GM18508 (cell line): ENCODE measurements around the gene SAMD14.

Source experiments
- ATAC-seq: cut with Tn5 transposase; IDR thresholded peaks from one replicate; pipeline ENCODE4 v1.9.1; 2021; ENCODE audit warnings: moderate number of reproducible peaks; ENCODE audit not compliant: insufficient read depth, unreplicated experiment

Gene SAMD14

DNA sequence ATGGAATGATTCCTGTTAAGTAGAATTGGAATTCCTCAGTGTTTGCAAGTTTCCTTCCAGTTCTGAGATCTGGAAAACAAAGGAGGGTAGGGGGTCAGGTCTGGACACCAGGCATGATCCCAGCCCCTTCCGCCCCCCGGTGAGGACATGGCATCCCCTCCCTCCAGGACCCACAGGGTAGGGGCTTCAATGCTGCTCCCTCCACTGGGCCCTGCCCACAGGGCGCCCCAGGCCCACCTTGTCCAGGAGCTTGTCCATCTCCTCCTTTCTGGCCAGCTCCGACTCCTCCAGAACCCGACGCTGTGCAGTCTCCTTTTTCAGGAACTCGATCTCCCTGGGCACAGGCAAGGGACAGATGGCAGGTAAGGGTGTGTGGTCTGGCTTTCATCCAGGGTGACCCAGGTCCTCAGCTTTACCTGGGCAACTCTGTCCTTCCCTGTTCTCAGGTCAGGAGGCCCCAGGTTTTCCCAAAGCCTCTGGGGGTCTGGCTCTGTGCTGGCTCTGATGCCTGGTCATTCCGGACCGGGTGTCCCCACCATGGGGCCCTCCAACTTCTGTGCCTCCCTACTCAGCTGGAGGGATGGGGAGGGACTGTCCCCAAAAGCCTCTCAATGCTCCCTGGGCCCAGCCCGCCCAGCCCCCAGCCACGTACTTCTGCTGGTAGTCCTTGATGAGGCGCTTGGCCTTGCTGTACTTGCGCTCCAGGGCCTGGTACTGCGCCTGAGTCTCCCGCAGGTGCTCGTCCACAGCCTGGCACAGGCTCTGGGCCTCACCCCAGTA lies 5.5 kb upstream of the SAMD14 start:
- ATAC-seq: no peak

DNA sequence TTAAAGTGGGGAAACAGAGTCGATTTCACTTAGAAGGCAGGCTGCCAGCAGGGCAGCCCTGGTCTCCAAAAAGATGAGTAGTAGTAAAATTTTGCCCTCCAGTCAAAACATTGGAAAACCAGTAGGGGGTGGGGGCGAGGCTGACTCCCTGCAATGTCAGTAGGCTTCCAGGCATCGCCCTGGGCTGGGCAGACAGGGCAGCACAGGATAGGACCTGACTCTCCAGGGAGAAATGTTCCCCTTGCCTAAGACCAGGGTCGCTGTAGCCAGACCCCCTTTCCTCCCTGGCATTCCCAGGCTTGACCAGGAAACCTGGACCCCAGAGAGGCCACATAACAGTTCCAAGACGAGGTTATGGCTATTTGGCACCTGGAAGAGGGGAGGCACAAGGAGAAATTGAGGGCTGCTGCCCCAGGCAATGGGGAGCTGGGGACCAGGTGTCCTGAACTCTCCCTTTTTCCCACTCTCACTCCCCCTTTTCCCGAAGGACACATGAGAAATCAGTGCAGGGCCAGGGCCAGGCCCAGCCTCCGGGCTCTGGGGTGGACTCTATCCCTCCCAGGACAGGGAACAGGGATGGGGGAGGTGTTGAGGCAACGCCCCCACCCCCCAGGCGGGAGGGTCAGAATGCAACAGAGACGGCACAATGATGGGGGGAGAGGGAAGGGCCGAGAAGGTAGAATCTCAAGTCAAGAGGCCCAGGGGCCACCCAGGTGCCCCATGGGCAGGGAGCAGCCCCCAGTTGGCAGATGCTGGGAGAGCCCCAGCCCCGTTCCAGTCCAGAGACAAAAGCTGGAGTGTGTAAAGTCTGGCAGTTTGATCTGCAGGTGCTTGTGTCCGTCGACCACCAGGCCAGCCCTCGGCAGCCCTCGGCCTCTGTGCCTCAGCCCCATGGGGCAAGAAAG lies 4.5 kb upstream of the SAMD14 start:
- no peak for ATAC-seq

DNA sequence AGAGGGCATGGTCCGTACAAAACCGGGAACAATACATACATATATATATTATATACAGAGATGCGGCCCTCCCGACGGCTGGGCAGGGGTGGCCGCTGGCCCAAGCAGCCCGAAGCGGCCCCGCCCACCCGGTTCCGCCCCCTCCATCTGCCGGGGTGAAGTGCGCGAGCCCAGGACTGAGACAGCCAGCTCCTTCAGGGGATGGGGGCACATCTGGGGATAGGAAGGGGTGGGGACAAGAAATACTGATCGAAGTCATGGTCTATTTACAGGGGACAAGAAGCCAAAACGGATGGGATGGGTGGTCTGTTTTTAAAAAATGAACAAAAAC lies 3.8 kb upstream of the SAMD14 start:
- ATAC-seq: no peak

DNA sequence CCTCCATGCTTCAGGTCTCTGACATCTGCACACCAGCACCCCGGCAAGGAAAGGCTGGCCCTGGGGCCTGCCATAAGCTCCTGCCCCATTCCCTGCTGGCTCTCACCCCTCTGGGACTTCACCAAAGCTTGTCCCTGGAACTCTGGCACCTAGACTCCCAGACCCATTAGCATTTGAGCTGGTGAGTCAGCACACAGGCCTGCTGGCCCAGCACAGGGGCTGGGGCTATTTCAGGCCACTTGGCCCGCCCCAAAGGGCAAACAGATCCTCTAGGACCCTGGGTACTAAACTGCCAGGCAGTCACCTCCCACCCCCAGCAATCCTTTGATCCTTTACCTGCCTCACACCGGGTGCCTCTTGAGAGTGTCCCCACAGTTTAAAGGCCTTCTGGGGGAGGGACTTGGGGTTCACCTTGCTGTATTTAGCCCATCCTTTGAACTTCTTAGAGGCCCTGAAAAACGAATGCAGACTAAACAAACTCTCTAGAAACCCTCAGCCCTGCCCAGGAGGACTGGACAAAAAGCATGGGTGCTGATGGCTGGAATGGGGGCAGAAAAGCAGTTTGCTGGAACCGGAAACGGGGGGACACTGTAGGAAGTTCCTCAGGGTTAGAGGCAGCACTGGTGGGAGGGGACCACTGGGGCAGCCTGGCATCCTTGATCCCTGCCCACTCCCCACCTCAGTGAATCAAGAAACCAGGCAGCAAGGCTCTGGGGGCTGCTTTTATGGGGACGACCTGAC lies 3.2 kb upstream of the SAMD14 start:
- no peak for ATAC-seq

DNA sequence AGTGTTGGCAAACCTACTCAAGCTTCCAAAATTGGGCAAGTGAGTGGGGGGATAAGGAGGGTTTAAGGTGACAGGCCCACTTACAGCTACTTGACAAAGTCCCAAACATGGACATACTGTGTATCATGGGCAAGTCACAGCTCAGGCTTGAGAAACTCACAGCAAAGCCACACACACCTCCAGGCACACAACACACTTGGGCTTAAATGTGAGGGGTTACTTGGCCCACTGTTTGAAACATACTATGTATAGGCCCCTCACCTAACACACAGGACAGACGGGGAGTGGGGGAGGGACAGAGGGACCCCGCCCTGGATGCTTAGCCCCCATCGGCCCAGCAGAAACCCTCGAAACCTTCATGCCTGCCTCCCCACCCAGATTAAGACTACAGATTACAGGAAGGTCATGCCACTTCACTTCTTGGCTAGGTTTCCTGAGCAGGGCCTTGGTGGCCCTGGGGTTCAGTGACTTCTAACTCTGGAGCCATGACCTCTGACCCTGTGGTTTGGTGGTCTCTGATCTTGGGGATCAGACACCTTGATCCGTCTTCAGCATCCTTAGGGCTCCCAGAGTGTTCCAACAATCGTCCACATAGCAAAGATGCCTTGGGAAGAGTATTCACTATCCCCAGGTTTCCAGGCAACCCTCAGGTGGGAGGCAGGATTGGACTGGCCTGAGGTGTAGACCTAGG lies 2.3 kb upstream of the SAMD14 start:
- no peak for ATAC-seq

DNA sequence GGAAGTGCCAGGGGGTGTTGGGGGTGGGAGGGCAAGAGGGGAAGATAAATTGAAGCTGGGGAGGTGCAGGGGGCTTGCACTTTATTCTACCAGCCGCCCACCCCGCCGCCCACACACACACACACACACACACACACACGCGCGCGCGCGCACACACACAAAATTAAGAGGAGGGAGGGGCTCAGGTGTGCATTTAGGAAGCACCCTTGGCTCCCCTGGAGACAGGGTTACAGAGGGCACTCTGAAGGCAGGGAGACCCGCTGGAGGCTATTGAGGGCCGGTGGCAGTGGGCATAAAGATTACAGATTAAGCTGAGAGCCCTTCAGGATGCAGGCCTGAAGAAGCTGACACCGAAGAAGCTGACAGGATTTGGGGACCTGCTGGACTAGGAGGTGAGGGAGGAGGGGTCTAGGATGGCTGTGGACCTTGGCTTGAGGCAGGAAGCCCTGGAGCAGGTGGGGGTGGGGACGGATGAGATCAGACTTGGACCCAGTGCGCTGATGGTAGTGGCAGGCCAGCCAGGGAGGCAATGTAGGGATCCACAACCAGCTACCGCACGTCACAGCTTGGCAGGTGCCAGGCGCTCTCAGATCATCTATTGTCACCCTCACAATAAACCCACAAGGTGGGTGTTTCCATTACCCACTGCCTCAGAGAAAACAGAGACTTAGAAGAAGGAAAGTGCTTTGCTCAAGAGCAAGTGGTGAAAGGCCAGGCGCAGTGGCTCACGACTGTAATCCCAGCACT lies 772 bp upstream of the SAMD14 start:
- no peak for ATAC-seq

DNA sequence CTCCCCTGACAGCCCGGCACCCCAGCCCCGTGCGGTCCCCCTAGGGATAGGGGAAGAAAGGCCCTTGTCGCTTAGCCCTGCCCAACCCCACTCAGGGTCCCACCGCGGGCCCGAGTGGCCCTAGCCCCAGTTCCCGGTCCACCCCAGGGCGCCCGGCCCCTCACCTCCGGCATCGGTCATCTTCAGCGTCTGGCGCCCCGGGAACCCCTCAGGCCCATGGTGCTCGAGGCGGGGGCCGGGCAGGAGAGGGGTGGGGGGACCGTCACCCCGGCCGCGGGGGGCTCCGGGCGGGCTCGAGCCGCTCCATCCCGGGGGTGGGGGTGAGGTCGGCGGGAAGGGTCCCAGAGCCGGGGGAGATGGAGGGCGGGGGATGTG lies 620 bp downstream of the SAMD14 start:
- no peak for ATAC-seq

DNA sequence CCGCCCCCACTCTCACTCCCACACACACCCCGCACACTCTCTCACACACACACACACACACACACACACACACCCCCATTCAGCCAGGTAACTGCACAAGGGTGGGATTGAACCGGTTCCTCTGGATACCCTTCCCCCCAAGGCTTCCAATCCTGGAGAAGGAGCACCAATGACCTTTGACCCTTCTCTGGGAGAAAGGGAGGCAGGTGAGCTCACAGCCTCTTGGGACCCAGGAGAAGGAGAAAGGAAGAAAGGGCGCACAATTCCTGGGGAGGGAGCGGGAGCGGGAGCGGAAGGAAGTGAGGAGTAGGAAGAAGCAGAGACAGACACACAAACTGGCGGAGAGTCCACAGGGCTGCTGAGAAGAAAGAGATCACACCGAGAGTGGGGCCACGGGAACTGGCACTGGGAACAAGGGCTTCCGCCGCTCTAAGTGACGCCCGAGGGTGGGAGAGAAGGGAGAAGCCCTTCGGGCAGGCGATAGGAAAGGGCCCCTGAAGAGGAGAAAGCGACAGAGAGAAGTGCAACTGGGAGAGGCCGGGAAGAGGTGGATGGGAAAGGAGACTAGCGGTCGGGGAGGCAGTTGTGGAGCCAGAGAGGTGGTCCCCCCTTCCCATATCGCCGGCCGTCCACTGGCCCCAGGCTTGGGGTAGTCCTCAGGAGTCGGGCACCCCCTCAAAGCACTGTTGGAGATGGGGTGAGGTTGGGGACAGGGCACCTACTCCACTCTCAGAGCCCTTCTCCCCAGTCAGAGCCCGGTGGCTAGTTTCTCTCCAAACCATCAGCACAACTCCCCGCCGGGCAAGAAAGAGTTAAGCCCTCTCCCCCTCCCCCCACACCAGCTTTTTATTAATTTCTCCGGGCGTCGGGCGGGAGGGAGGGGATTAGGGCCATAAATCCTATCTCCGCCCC lies 1.3 kb downstream of the SAMD14 start:
- no peak for ATAC-seq

DNA sequence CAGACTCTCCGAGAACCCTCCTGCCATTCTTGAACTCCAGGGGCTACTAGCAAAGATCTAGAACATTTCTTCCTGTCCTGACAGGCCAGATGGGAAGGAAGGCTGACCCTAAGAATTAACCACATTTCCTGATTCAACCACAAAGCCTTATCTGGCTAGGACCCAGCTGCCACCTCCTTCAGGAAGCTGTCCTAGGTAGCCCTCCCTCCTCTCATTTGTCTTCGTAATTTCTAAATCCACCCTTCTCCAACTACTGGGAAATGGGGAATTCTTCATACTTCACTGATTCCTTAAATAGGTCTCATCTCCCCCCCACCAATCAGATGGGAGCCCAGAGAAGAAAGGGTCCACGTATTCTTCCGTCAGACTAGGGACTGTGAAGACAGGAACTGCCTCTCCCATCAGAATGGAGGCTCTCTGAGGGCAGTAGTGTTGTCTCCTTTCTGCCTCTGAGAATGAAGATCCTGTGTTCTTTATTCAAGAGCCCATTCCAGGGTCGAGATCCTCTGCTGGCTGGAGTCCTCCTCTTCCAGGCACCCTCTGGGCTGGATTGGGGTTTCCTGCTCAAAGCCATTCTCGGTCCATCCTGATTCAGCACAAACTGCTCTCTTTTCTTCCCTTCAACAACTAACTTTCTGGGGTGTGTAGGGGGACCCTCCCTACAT lies 2.1 kb downstream of the SAMD14 start:
- ATAC-seq: no peak

DNA sequence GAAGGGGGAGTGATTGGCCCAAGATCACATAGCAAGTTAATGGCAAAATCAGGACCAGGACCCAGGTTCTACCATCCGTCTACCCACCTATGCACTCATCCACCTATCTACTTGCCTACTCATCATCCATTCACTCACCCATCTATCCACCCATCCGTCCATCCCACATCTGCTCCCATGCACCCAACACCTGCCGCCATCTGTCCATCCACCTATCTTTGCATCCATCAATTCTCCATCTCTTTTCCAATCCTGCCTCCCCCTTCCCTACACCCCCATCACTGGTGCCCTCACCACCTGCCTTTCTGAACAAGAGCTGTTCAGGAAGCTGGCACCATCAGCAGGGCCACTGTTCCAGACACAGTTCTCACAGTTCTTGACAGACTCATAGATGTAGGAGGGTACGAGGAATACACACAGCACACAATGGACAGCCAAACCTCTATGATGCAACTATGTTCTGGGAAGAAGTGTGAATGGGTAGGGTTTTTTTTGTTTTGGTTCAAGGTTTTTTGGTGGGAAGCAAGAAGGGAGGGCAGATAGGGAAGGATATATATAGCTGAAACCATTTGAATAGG lies 4.5 kb downstream of the SAMD14 start:
- no peak for ATAC-seq

DNA sequence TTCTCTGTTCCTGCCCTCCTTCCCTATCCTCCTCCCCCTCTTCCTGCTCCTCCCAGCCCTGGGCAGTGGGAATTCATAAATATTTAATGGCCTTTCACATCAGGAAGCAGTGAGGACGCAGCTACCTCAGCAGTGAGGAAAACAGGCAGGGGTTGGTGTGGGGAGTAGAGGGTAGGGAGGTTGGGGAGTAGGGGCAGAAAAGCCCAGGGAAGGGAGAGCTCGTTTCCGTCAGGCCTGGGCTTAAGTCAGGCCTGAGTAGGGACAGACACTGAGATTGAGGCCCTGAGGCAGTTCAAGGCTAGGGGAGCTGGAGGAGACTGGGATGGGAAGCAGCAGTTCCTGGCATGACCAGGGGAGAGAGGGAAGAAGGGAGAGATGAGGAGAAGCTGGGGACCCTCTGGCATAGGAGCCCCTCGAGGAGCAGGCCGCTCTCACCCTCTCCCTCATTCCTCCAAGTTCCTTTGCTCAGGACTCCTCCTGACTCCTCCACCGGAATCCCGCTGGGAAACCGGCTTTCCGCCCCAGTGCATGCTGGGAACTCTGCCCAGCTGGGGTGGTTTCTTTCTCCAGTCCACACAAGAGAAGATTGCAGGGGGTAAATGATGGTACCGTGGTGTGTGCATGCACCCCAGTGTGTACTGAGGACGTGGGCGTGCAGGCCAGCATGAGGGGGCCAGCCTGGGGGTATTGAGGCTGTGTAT lies 6.2 kb downstream of the SAMD14 start:
- ATAC-seq: no peak

DNA sequence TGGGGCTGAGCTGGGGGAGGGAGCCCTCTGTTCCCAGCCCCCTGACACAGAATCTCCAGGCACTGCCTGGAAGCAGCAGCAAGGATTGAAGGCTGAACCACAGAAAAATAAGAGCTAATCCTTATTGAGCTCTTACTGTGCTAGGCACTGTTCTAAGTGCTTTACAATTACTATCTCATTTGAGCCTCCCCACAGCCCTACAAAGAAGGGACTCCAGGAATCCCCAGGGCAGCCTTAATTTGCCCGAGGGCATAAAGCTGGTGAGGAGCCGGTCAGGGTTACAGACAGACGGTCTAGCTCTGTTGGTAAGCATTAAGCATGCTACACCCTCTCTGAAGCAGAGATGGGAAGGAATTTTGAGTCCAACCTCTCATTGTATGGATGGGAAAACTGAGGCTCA lies 7.0 kb downstream of the SAMD14 start:
- no peak for ATAC-seq

DNA sequence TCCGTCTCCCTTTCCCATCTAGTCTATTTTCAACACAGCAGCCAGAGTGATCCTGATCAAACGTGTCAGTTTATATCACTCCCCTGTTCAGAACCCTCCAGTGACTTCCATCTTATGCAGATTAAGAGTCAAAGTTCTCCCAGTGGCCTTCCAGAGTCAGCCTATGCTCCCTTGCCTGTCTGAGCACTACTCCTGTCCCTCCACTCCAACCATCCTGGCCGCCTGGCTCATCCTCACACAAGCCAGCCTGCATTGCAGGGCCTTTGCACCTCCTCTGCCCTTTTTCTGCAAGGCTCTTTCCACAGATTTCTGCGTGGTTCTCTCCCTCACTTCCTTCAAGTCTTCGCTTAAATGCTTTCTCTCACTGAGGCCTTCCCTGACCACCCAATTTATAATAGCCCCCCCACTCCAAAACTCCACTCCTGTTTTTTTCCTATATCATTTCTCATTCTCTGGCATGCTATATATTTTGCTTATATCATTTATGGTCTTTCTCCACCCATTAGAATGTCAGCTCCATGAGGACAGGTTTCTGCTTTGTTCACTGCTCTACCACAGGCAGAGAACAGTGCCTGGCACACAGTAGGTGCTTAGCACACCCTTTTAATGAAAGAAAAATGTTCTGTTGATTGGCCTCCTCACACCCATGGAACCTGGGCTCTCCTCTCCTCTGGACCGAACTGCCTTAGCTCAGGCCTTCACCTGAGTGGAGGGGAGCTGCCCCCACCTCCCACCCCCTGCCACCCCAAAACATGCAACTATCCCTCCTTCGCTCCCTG lies 9.3 kb downstream of the SAMD14 start:
- no peak for ATAC-seq

DNA sequence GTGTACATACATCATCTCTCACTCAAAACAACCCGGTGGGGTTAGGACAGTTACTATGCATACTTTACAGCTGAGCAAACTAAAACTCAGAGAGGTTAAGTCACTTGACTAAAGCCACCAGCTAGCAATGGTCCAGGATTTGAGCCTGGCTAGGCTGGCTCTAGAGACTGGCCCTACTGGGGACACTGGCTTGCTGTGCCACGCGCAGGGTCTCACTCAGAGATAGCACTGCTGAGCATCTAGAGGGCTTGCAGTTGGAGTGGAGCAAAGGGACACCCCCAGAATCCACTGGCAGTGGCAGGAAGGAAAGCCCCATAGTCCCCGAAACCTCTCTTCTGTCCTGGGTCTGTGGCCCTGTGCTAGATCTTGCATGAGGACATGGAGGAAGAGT lies 11.1 kb downstream of the SAMD14 start:
- ATAC-seq: no peak

DNA sequence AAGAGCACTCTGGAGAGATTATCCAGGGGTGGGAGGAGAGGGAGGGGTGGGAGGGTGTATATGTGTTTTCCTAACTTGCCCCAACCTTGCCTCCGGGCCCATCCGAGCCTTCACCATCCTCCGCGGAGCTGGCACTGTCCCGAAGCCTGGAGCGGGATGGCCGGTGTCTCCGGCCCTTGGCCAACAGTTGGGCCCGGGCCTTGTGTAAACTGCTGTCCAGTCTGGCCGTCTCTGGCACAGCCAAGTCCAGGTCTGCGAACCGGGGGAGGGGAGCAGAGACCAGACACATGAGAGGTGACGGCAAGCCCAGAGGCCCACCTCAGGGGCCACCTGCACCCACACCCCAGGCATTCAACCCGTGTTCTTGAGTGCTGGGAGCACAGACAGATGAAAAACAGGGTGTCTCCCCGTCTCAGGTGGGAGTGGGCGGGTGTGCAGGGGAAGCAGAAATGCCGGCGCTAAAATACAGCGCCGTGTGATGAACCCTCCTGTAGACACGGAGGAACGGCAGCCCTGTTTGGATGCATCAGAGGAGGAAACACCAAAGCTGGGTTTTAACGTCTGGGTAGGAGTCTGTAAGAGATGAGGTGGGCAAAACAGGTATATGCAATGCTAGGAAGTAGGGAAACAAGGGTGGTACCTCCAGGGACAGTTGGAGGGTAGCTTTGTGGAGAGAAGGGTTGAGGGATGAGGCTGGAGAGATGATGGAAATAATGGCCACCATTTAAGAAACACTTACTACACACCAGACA lies 11.7 kb downstream of the SAMD14 start:
- no peak for ATAC-seq
